ENCODE results near the gene TLR5.

Gene TLR5

GRCh38 chr1:223152399-223152798 lies 9.4 kb upstream of the TLR5 start:
- no peak for DNase-seq

- DNase-seq = no peak
Observed at GRCh38 chr1:223150443-223150842, 7.4 kb upstream of the TLR5 start.

- no peak for DNase-seq
Observed at GRCh38 chr1:223147873-223148272, 4.8 kb upstream of the TLR5 start.

- no peak for DNase-seq
Observed at GRCh38 chr1:223147409-223147808, 4.4 kb upstream of the TLR5 start.

- DNase-seq = no peak
Observed at GRCh38 chr1:223146745-223147144, 3.7 kb upstream of the TLR5 start.

- DNase-seq = no peak
Observed at GRCh38 chr1:223144914-223145313, 1.9 kb upstream of the TLR5 start.

GRCh38 chr1:223144431-223144830 lies 1.4 kb upstream of the TLR5 start:
- DNase-seq = no peak

- peak in 11 of 51 donors; percentile 10 to 31 (median 17) for DNase-seq
Observed at GRCh38 chr1:223143537-223144248, 645 bp upstream of the TLR5 start.

- DNase-seq = no peak
Observed at GRCh38 chr1:223142269-223142668, 779 bp downstream of the TLR5 start.

GRCh38 chr1:223140611-223141405 lies 2.2 kb downstream of the TLR5 start:
- DNase-seq = no peak

GRCh38 chr1:223137455-223138085 lies 5.5 kb downstream of the TLR5 start:
- peak in 2 of 51 donors; percentile 4 to 9 for DNase-seq

GRCh38 chr1:223136086-223136485 lies 7.0 kb downstream of the TLR5 start:
- DNase-seq = no peak

GRCh38 chr1:223135176-223135942 lies 7.7 kb downstream of the TLR5 start:
- DNase-seq = no peak

- peak; percentile 9 to 85 (median 55) for DNase-seq
Observed at GRCh38 chr1:223133824-223134435, 9.1 kb downstream of the TLR5 start.

- no peak for DNase-seq
Observed at GRCh38 chr1:223133306-223133823, 9.7 kb downstream of the TLR5 start.

GRCh38 chr1:223129229-223129901 lies 13.7 kb downstream of the TLR5 start:
- DNase-seq = peak in 41 of 51 donors; percentile 11 to 77 (median 35)

GRCh38 chr1:223126741-223127140 lies 16.3 kb downstream of the TLR5 start:
- no peak for DNase-seq

- no peak for DNase-seq
Observed at GRCh38 chr1:223125766-223126165, 17.3 kb downstream of the TLR5 start.

GRCh38 chr1:223123011-223123610 lies 19.9 kb downstream of the TLR5 start:
- DNase-seq = no peak

GRCh38 chr1:223118418-223118817 lies 24.6 kb downstream of the TLR5 start:
- DNase-seq = no peak
